ENCODE data around the gene FAM25G. TPM values are rescaled to one million over a fixed set of nuclear protein-coding genes. Genes with fewer than 3 reads are reported as not detected.
"Not testable (repeated sequence)": the region's sequence is repeated elsewhere in the genome, so short reads cannot be mapped to it uniquely, and the experiment has no call there.

FAM25G gene
- total RNA-seq: not detected

GRCh38 chr10:47491600-47491999 lies at the start of gene FAM25G:
Gene FAM25G, minus strand, starts transcription at chr10:47491700. Its CDS starts 26 bp downstream, at chr10:47491674.
- H3K27ac Mint-ChIP-seq; ATAC-seq; DNase-seq (ENCODE audit: low spot score in 2 of 2); H3K36me3 Mint-ChIP-seq; H3K9me3 Mint-ChIP-seq: not testable (repeated sequence)

GRCh38 chr10:47536430-47536829 lies 44.9 kb upstream of the FAM25G start:
- DNase-seq (ENCODE audit: low spot score in 2 of 2); ATAC-seq; H3K36me3 Mint-ChIP-seq; H3K9me3 Mint-ChIP-seq; H3K27ac Mint-ChIP-seq: not testable (repeated sequence)

GRCh38 chr10:47523475-47523874 lies 32.0 kb upstream of the FAM25G start, which contains the start of gene AGAP9:
Gene AGAP9, minus strand, starts transcription at chr10:47523638. Its CDS starts 112 bp downstream, at chr10:47523526.
- not testable (repeated sequence) for H3K9me3 Mint-ChIP-seq, ATAC-seq

GRCh38 chr10:47502313-47502712 lies 10.8 kb upstream of the FAM25G start:
- ATAC-seq; H3K9me3 Mint-ChIP-seq; H3K36me3 Mint-ChIP-seq; DNase-seq (ENCODE audit: low spot score in 2 of 2); H3K27ac Mint-ChIP-seq: not testable (repeated sequence)

More at GRCh38 chr10:47523475-47523874, 32.0 kb upstream of the FAM25G start, which contains the start of gene AGAP9:
- DNase-seq (ENCODE audit: low spot score in 2 of 2); H3K36me3 Mint-ChIP-seq; H3K27ac Mint-ChIP-seq: not testable (repeated sequence)

GRCh38 chr10:47494226-47494625 lies 2.7 kb upstream of the FAM25G start:
- H3K27ac Mint-ChIP-seq; ATAC-seq; H3K36me3 Mint-ChIP-seq; H3K9me3 Mint-ChIP-seq; DNase-seq (ENCODE audit: low spot score in 2 of 2): not testable (repeated sequence)

- not testable (repeated sequence) for H3K27ac Mint-ChIP-seq; ATAC-seq; DNase-seq (ENCODE audit: low spot score in 2 of 2); H3K36me3 Mint-ChIP-seq; H3K9me3 Mint-ChIP-seq
Measured at GRCh38 chr10:47489630-47490029, 1.9 kb downstream of the FAM25G start.

- not testable (repeated sequence) for DNase-seq (ENCODE audit: low spot score in 2 of 2); H3K27ac Mint-ChIP-seq; H3K36me3 Mint-ChIP-seq; H3K9me3 Mint-ChIP-seq
- ATAC-seq: peak; percentile 67 to 69
Measured at GRCh38 chr10:47485943-47486342, 5.6 kb downstream of the FAM25G start.

GRCh38 chr10:47484786-47485185 lies 6.7 kb downstream of the FAM25G start:
- not testable (repeated sequence) for H3K36me3 Mint-ChIP-seq; H3K27ac Mint-ChIP-seq; DNase-seq (ENCODE audit: low spot score in 2 of 2); ATAC-seq; H3K9me3 Mint-ChIP-seq

GRCh38 chr10:47483923-47484322 lies 7.6 kb downstream of the FAM25G start, which contains the start of gene ANXA8:
Gene ANXA8, minus strand, starts transcription at chr10:47484115. Its CDS starts 182 bp downstream, at chr10:47483933.
- ATAC-seq; H3K9me3 Mint-ChIP-seq; H3K36me3 Mint-ChIP-seq; DNase-seq (ENCODE audit: low spot score in 2 of 2); H3K27ac Mint-ChIP-seq: not testable (repeated sequence)

GRCh38 chr10:47482367-47482766 lies 9.1 kb downstream of the FAM25G start:
- not testable (repeated sequence) for ATAC-seq; H3K27ac Mint-ChIP-seq; H3K9me3 Mint-ChIP-seq; H3K36me3 Mint-ChIP-seq; DNase-seq (ENCODE audit: low spot score in 2 of 2)

GRCh38 chr10:47481768-47482181 lies 9.7 kb downstream of the FAM25G start:
- not testable (repeated sequence) for H3K36me3 Mint-ChIP-seq; DNase-seq (ENCODE audit: low spot score in 2 of 2); H3K9me3 Mint-ChIP-seq; H3K27ac Mint-ChIP-seq; ATAC-seq

- DNase-seq (ENCODE audit: low spot score in 2 of 2); H3K9me3 Mint-ChIP-seq; H3K27ac Mint-ChIP-seq; H3K36me3 Mint-ChIP-seq: not testable (repeated sequence)
- peak in 1 of 2 donors; percentile 37 for ATAC-seq
Measured at GRCh38 chr10:47481182-47481766, 10.2 kb downstream of the FAM25G start.

GRCh38 chr10:47480133-47480532 lies 11.4 kb downstream of the FAM25G start:
- not testable (repeated sequence) for H3K36me3 Mint-ChIP-seq; ATAC-seq; H3K27ac Mint-ChIP-seq; H3K9me3 Mint-ChIP-seq; DNase-seq (ENCODE audit: low spot score in 2 of 2)

- H3K9me3 Mint-ChIP-seq; H3K27ac Mint-ChIP-seq; H3K36me3 Mint-ChIP-seq; ATAC-seq; DNase-seq (ENCODE audit: low spot score in 2 of 2): not testable (repeated sequence)
Measured at GRCh38 chr10:47478114-47478513, 13.4 kb downstream of the FAM25G start.

- H3K36me3 Mint-ChIP-seq; H3K27ac Mint-ChIP-seq; ATAC-seq; DNase-seq (ENCODE audit: low spot score in 2 of 2); H3K9me3 Mint-ChIP-seq: not testable (repeated sequence)
Measured at GRCh38 chr10:47477078-47477477, 14.4 kb downstream of the FAM25G start.

GRCh38 chr10:47475101-47475500 lies 16.4 kb downstream of the FAM25G start:
- not testable (repeated sequence) for DNase-seq (ENCODE audit: low spot score in 2 of 2); H3K36me3 Mint-ChIP-seq; H3K9me3 Mint-ChIP-seq; H3K27ac Mint-ChIP-seq; ATAC-seq

GRCh38 chr10:47473516-47473915 lies 18.0 kb downstream of the FAM25G start:
- not testable (repeated sequence) for DNase-seq (ENCODE audit: low spot score in 2 of 2); H3K9me3 Mint-ChIP-seq; H3K36me3 Mint-ChIP-seq; H3K27ac Mint-ChIP-seq
- peak in 1 of 2 donors; percentile 32 for ATAC-seq

GRCh38 chr10:47472647-47473046 lies 18.9 kb downstream of the FAM25G start:
- DNase-seq (ENCODE audit: low spot score in 2 of 2); H3K27ac Mint-ChIP-seq; H3K36me3 Mint-ChIP-seq; H3K9me3 Mint-ChIP-seq: not testable (repeated sequence)
- peak; percentile 97 to 99 for ATAC-seq
